Esophagus muscularis mucosa (tissue), 4 donors: ENCODE results near the gene FCHSD1.

Experiments used
- EP300 ChIP-seq: sonication (generic); formaldehyde crosslinking; IDR thresholded peaks from one replicate; pipeline ENCODE4 v1.6.1; 2017; ENCODE audit warnings: antibody characterized with exemption
- POLR2A ChIP-seq: fragments of 450-650 bp; IDR thresholded peaks from one replicate; pipeline ENCODE4 v1.6.1; 2017; ENCODE audit warnings: antibody characterized with exemption, moderate library complexity, mild to moderate bottlenecking, low read depth
- TF ChIP-seq, protein P1 (sequence below), 3 experiments: fragments of 200-600 bp in 2 of 3; fragments of 450-650 bp in 1 of 3; sonication (generic) in 2 of 3; IDR thresholded peaks; one replicate each; pipeline ENCODE4 v1.5.1; 2017 to 2019; ENCODE audit warnings: antibody characterized with exemption in 3 of 3, mild to moderate bottlenecking in 2 of 3, moderate library complexity in 1 of 3

DNA sequence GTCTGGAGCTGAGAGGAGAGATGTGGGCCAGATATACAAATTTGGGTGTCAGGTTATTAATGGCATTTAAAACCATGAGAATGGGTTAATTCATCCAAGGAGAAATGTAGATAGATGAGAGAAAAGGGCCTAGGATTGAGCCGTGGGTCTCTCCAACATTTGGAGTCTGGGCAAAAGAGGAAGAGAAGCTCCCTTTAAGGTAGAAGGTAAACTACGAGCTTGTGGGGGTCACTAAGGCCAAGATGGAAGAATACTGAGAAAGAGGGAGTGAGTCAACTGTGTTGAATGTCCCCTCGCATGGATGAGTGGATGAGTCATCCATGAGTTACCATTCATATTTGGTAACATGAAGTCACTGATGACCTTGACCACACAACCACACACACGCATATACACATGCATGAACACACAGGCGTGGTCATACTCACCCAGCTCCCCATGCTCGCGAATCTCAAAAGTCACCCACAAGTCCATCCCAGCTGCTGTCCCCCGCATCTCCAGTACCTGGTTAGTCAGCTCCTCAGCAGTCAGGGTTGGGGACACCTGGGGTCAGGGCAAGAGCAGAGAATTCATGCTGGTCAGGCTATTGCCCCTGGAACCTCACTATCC, 6.8 kb upstream of the FCHSD1 start:
- TF ChIP-seq, protein P1, sequence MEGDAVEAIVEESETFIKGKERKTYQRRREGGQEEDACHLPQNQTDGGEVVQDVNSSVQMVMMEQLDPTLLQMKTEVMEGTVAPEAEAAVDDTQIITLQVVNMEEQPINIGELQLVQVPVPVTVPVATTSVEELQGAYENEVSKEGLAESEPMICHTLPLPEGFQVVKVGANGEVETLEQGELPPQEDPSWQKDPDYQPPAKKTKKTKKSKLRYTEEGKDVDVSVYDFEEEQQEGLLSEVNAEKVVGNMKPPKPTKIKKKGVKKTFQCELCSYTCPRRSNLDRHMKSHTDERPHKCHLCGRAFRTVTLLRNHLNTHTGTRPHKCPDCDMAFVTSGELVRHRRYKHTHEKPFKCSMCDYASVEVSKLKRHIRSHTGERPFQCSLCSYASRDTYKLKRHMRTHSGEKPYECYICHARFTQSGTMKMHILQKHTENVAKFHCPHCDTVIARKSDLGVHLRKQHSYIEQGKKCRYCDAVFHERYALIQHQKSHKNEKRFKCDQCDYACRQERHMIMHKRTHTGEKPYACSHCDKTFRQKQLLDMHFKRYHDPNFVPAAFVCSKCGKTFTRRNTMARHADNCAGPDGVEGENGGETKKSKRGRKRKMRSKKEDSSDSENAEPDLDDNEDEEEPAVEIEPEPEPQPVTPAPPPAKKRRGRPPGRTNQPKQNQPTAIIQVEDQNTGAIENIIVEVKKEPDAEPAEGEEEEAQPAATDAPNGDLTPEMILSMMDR (IDR thresholded peaks at IDR 0.05) = no peak
- no peak for TF ChIP-seq POLR2A
- TF ChIP-seq EP300 = no peak
